ENCODE results near the gene GNAT2. TPM values are rescaled to one million over a fixed set of nuclear protein-coding genes. Genes with fewer than 3 reads are reported as not detected.

GNAT2 gene
- total and polyA plus RNA-seq, 10 donors: 0.08 to 0.92 (median 0.59) TPM; not detected in 7

DNA sequence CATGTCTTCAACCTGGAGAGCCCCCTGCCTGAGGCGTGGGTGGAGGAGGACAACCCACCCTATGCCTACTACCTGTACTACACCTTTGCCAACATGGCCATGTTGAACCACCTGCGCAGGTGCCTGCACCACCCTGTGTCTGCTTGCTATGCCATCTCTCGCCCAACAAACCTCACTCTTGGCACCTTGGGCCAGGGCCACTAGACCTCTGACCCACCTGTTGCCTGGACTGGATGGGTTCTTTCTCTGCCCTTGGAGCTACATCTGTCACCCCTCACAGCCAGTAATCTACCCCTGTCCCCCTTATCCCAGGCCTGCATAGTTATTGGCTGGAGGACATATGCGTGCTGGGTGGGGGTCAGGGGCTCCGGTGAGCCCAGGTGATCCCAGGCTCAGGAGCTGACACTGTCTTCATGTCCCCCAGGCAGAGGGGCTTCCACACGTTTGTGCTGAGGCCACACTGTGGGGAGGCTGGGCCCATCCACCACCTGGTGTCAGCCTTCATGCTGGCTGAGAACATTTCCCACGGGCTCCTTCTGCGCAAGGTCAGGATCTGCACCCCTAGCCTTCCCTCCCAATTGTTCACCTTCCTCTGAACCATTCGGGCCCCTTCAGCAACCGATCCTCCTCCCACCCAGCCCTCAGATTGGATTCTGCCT is 10.1 kb upstream of the GNAT2 start:
- Histone ChIP-seq H3K4me3 (no peak overlapping the region), H3K27ac (peak overlapping the region in 1 of 8 donors; percentile 1), H3K36me3 (peaks cover 0 to 82% (median 60%) of the 10 kb centered on the region in 6 donors), H3K4me1 (peaks cover 0 to 39% (median 12%) of the 10 kb centered on the region in 6 donors), H3K27me3 (replicated peaks in 1 of 7) (no peaks in the 10 kb centered on the region), H3K9me3 (no peaks in the 10 kb centered on the region)
- 83 to 95% (median 90%) methylated on average over 9 to 10 of the region's 10 CpGs for WGBS, 5 donors
- intact Hi-C loops (cut with DNase I; ENCODE audit: low total_unique reads): loop anchor here (5.0 kb wide), 1 partner anchor 82 kb away; the partner anchor contains the start of gene GNAI3
- TF ChIP-seq POLR2AphosphoS5 (IDR thresholded peaks at IDR 0.05) (no peak), POLR2A (IDR thresholded peaks at IDR 0.05) (no peak)
- TF ChIP-seq, protein P1, sequence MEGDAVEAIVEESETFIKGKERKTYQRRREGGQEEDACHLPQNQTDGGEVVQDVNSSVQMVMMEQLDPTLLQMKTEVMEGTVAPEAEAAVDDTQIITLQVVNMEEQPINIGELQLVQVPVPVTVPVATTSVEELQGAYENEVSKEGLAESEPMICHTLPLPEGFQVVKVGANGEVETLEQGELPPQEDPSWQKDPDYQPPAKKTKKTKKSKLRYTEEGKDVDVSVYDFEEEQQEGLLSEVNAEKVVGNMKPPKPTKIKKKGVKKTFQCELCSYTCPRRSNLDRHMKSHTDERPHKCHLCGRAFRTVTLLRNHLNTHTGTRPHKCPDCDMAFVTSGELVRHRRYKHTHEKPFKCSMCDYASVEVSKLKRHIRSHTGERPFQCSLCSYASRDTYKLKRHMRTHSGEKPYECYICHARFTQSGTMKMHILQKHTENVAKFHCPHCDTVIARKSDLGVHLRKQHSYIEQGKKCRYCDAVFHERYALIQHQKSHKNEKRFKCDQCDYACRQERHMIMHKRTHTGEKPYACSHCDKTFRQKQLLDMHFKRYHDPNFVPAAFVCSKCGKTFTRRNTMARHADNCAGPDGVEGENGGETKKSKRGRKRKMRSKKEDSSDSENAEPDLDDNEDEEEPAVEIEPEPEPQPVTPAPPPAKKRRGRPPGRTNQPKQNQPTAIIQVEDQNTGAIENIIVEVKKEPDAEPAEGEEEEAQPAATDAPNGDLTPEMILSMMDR (IDR thresholded peaks at IDR 0.05 in 8 of 11, conservative IDR thresholded peaks at IDR 0.05 in 3 of 11): no peak
- no peak for DNase-seq

GRCh38 chr1:109628540-109629321 is 9.3 kb upstream of the GNAT2 start:
- no peak overlapping the region for H3K4me3 ChIP-seq
- H3K27me3 ChIP-seq (replicated peaks in 1 of 7): no peaks in the 10 kb centered on the region
- DNase-seq: no peak
- TF ChIP-seq, protein P1 (IDR thresholded peaks at IDR 0.05 in 8 of 11, conservative IDR thresholded peaks at IDR 0.05 in 3 of 11): no peak
- TF ChIP-seq POLR2AphosphoS5 (IDR thresholded peaks at IDR 0.05): no peak
- TF ChIP-seq POLR2A (IDR thresholded peaks at IDR 0.05): no peak
- no peaks in the 10 kb centered on the region for H3K9me3 ChIP-seq
- intact Hi-C loops (cut with DNase I; ENCODE audit: low total_unique reads): loop anchor here (5.0 kb wide), 1 partner anchor 81 kb away; the partner anchor contains the start of gene GNAI3
- H3K36me3 ChIP-seq: peaks cover 0 to 82% (median 60%) of the 10 kb centered on the region in 6 donors
- H3K4me1 ChIP-seq: peaks cover 7 to 40% (median 20%) of the 10 kb centered on the region in 6 donors
- no peak overlapping the region for H3K27ac ChIP-seq
- whole genome bisulfite sequencing, 5 donors: 83 to 95% (median 90%) methylated on average over 6 to 23 of the region's 23 CpGs

DNA sequence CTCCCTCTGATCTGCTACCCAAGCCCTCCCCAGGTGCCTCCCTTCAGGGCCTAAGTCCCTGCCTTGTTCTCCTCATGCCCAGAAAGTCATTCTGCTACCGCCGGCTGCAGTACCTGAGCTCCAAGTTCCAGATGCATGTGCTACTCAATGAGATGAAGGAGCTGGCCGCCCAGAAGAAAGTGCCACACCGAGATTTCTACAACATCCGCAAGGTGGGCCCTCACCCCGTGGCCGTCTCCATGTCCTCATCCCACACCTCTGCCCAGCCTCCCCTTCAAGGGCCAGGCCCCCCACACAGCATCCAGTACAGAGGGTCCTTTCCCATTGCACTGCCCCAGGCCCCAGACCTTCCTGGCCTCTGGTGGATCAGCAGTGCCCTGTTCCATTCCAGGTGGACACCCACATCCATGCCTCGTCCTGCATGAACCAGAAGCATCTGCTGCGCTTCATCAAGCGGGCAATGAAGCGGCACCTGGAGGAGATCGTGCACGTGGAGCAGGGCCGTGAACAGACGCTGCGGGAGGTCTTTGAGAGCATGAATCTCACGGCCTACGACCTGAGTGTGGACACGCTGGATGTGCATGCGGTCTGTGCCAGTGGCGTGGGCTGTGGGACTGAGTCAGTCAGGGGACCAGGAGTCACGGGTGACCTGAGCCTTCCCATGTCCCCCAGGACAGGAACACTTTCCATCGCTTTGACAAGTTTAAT is 8.4 kb upstream of the GNAT2 start:
- H3K9me3 ChIP-seq: no peaks in the 10 kb centered on the region
- TF ChIP-seq POLR2AphosphoS5 (IDR thresholded peaks at IDR 0.05) (peak in 2 of 3 donors; percentile 16 to 37), POLR2A (IDR thresholded peaks at IDR 0.05) (no peak)
- TF ChIP-seq, protein P1 (IDR thresholded peaks at IDR 0.05 in 8 of 11, conservative IDR thresholded peaks at IDR 0.05 in 3 of 11): no peak
- no peak overlapping the region for H3K27ac ChIP-seq
- H3K4me1 ChIP-seq: peaks cover 13 to 49% (median 29%) of the 10 kb centered on the region in 6 donors
- H3K27me3 ChIP-seq (replicated peaks in 1 of 7): no peaks in the 10 kb centered on the region
- H3K36me3 ChIP-seq: peaks cover 0 to 80% (median 60%) of the 10 kb centered on the region in 6 donors
- 85 to 95% (median 92%) methylated on average over 18 to 23 of the region's 23 CpGs for WGBS, 5 donors
- no peak overlapping the region for H3K4me3 ChIP-seq
- intact Hi-C loops (cut with DNase I; ENCODE audit: low total_unique reads): loop anchor here (5.0 kb wide), 1 partner anchor 81 kb away; the partner anchor contains the start of gene GNAI3
- DNase-seq: no peak
